Measurements from ENCODE around the gene SPTBN5. TPM values are rescaled to one million over a fixed set of nuclear protein-coding genes. Genes with fewer than 3 reads are reported as not detected.

The SPTBN5 gene
- total RNA-seq, 1 experiment from 2014 or later, result 0.64 TPM

DNA sequence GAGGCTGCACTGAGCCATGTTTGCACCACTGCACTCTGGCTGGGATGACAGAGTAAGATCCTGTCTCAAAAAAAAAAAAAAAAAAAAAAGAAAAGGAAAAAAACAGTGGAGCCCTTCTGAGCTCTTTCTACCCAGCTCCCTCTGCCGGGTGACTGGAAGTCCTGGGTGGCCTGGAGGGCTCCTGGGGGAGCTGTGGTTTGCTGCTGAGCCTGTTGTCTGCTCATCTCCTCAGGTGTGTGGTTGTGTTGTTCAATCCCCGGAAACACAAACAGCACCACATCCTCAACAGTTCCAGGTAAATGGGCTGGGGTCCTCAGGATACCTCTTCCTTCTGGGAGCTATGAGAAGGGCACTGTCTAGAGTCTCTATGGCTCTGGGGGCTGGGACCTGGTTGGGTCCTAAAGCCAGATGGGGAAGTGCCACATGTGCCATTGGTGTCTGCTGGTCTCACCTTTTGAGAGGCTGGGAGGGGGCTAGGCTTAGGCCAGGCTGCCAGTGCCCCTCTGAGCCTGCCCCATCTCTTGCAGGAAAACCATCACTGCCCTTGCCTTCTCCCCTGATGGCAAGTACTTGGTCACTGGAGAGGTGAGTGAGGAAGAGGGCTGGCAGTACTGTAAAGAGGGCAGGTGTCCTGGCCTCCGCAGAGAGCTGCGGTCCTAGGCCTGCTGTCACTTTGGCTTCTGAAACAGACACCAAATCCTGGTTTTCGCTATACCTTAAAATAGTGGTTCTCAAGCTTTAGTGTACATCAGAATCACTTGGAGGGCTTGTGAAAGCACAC is 83.0 kb downstream of the SPTBN5 start:
- Mint-ChIP-seq H3K4me1 (ENCODE audit: low read depth, unreplicated experiment) (no peaks in the 10 kb centered on the region), H3K4me3 (ENCODE audit: low read depth, unreplicated experiment) (no peak overlapping the region), H3K27ac (ENCODE audit: unreplicated experiment) (no peak overlapping the region), H3K9me3 (ENCODE audit: low read depth, unreplicated experiment) (no peaks in the 10 kb centered on the region), H3K27me3 (ENCODE audit: unreplicated experiment) (no peaks in the 10 kb centered on the region), H3K36me3 (ENCODE audit: insufficient read depth, unreplicated experiment) (no peaks in the 10 kb centered on the region)
- intact Hi-C loops (cut with micrococcal nuclease; ENCODE audit: unreplicated experiment), result loop anchor here (1.0 to 10.0 kb wide), 3 partner anchors 39 to 209 kb away; no protein-coding TSS in a partner anchor
- DNase-seq, result no peak
- BruUV-seq (replicated peaks), result no TSS peak
- TF ChIP-seq, protein P1, sequence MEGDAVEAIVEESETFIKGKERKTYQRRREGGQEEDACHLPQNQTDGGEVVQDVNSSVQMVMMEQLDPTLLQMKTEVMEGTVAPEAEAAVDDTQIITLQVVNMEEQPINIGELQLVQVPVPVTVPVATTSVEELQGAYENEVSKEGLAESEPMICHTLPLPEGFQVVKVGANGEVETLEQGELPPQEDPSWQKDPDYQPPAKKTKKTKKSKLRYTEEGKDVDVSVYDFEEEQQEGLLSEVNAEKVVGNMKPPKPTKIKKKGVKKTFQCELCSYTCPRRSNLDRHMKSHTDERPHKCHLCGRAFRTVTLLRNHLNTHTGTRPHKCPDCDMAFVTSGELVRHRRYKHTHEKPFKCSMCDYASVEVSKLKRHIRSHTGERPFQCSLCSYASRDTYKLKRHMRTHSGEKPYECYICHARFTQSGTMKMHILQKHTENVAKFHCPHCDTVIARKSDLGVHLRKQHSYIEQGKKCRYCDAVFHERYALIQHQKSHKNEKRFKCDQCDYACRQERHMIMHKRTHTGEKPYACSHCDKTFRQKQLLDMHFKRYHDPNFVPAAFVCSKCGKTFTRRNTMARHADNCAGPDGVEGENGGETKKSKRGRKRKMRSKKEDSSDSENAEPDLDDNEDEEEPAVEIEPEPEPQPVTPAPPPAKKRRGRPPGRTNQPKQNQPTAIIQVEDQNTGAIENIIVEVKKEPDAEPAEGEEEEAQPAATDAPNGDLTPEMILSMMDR (IDR thresholded peaks at IDR 0.05; ENCODE audit: unreplicated experiment), result no peak
- CTCF ChIA-PET, result interaction anchor here (0.6 to 2.3 kb wide), 6 partner anchors 11 to 588 kb away, joined by 3 to 15 read pairs (median 4); partner anchors contain the start of gene MAPKBP1

DNA sequence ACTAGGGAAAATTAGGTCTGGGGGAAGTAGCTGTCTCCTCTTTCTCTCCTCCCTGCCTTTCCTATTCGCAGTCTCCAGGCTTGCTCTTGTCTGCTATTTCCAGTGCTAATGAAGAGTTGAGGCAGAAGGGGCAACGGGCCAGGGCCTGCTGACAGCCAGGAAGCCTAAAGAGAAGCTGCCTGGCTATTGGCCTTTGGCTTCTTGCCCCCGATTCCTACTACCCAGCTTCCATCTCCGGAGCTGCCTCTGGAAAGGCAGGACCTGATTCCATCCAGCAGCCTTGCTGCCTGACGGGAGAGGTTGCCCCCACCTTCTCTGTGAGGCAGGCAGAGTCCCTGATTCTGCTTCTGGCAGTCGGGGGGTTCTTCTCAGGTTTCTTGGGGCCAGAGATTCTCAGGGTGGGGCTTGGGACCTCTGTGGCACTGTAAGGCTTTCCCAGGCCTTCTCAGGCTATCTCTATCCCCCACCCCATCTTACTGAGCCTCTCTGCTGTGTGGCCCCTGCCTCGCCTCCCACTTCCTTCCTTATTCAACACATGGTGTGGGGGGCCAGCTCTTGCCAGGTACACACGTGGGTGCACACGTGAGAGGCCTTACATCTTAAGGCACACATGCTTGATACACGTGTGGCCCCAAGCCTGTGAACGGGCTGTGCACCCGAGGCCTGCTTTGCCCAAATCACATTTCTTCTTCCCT is 84.2 kb downstream of the SPTBN5 start:
- no peak overlapping the region for H3K27ac Mint-ChIP-seq (ENCODE audit: unreplicated experiment)
- no peaks in the 10 kb centered on the region for H3K27me3 Mint-ChIP-seq (ENCODE audit: unreplicated experiment)
- CTCF ChIA-PET, result interaction anchor here (0.8 to 2.3 kb wide), 3 partner anchors 35 to 95 kb away, joined by 3 to 15 read pairs (median 4); partner anchors contain the start of gene MAPKBP1
- intact Hi-C loops (cut with micrococcal nuclease; ENCODE audit: unreplicated experiment), result loop anchor here (5.0 to 10.0 kb wide), 2 partner anchors 95 to 207 kb away; no protein-coding TSS in a partner anchor
- H3K9me3 Mint-ChIP-seq (ENCODE audit: low read depth, unreplicated experiment), result no peaks in the 10 kb centered on the region
- no peaks in the 10 kb centered on the region for H3K4me1 Mint-ChIP-seq (ENCODE audit: low read depth, unreplicated experiment)
- TF ChIP-seq, protein P1 (IDR thresholded peaks at IDR 0.05; ENCODE audit: unreplicated experiment), result no peak
- BruUV-seq (replicated peaks), result no TSS peak
- no peaks in the 10 kb centered on the region for H3K36me3 Mint-ChIP-seq (ENCODE audit: insufficient read depth, unreplicated experiment)
- no peak for DNase-seq
- no peak overlapping the region for H3K4me3 Mint-ChIP-seq (ENCODE audit: low read depth, unreplicated experiment)

DNA sequence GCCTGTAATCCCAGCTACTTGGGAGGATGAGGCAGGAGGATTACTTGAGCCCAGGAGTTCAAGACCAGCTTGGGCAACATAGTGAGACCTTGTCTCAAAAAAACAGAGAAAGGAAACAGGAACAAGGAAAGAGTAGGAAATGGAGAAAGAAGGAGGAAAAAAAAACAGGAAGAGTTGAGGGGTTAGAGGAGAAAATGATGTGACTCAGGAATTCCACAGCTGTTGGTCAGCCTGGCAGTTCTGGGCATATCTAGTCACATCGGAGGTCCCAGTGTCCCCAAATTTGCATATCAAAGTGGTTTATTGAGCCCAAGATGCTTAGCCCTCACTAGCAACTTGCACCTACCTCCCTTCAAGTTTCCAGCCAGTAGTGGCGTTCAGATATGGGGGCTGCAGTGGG is 84.7 kb downstream of the SPTBN5 start:
- Mint-ChIP-seq H3K9me3 (ENCODE audit: low read depth, unreplicated experiment) (no peaks in the 10 kb centered on the region), H3K27me3 (ENCODE audit: unreplicated experiment) (no peaks in the 10 kb centered on the region), H3K4me1 (ENCODE audit: low read depth, unreplicated experiment) (no peaks in the 10 kb centered on the region), H3K27ac (ENCODE audit: unreplicated experiment) (no peak overlapping the region), H3K4me3 (ENCODE audit: low read depth, unreplicated experiment) (no peak overlapping the region), H3K36me3 (ENCODE audit: insufficient read depth, unreplicated experiment) (no peaks in the 10 kb centered on the region)
- TF ChIP-seq, protein P1 (IDR thresholded peaks at IDR 0.05; ENCODE audit: unreplicated experiment), result no peak
- BruUV-seq (replicated peaks), result no TSS peak
- CTCF ChIA-PET, result interaction anchor here (0.8 to 1.1 kb wide), 2 partner anchors 36 to 96 kb away, joined by 3 to 4 read pairs; no protein-coding TSS in a partner anchor
- no peak for DNase-seq
- intact Hi-C loops (cut with micrococcal nuclease; ENCODE audit: unreplicated experiment), result no loop called here

DNA sequence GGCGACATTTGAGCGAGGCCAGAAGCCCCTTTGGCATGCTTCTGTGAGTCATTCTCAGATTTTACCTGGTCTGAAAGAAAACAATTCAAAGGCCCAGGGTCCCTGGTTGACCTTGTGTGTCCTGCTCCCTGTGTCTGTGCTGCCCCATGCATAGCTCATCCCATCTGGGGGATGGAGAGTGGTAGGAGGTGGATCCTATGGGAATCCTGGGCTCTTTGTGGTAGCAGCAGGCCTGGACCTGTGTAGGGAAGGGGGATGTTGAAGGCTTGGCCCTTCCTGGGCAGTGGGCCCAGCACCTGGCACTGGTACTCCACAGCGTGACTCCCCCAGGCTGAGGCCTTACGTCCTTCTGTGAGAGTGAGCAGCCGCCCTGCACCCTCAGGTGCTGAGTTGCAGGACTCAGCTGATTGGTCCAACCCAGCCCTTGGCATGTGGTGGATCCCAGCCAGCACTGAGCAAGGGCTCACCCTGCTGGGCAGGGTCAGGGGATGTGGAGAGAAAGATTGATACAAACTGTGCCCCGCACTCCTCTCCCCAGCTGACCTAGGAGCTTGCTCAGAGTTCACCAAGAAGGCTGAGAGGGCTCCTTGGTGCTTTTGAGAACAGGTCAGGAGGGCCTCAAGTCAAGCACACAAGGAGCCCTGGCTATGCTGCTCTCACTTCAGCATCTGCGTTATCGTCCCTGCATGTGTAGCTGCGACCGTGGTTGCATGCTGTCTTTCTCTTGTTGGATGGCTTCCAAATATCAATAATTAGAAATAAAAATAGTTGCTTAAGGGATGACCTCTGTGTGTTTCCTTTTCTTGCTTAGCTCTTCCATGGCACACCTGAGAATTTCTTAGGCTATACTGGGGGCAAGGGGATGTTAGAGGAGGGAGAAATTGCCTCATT is 87.3 kb downstream of the SPTBN5 start:
- intact Hi-C loops (cut with micrococcal nuclease; ENCODE audit: unreplicated experiment), result no loop called here
- Mint-ChIP-seq H3K36me3 (ENCODE audit: insufficient read depth, unreplicated experiment) (no peaks in the 10 kb centered on the region), H3K9me3 (ENCODE audit: low read depth, unreplicated experiment) (no peaks in the 10 kb centered on the region), H3K4me1 (ENCODE audit: low read depth, unreplicated experiment) (no peaks in the 10 kb centered on the region), H3K27me3 (ENCODE audit: unreplicated experiment) (no peaks in the 10 kb centered on the region), H3K27ac (ENCODE audit: unreplicated experiment) (no peak overlapping the region), H3K4me3 (ENCODE audit: low read depth, unreplicated experiment) (no peak overlapping the region)
- CTCF ChIA-PET, result interaction anchor here (1.0 kb wide), 1 partner anchor 32 kb away, joined by 5 read pairs; the partner anchor contains the start of gene MAPKBP1
- TF ChIP-seq, protein P1 (IDR thresholded peaks at IDR 0.05; ENCODE audit: unreplicated experiment), result no peak
- BruUV-seq (replicated peaks), result no TSS peak
- DNase-seq, result no peak
